SK-N-SH treated with all-trans-retinoic acid at 6 μM for 48 hours (cell line): ENCODE results near the gene FAN1.

Source experiments
- ATAC-seq: fragments of 200-7000 bp; cut with Tn5 transposase; 3 replicates; pipeline ENCODE4 v1.9.1; 2020; ENCODE audit warnings: mild to moderate bottlenecking, moderate library complexity
- ARNTL ChIP-seq: fragments of 450-650 bp; formaldehyde crosslinking; IDR thresholded peaks from 2 replicates; pipeline ENCODE4 v1.5.0; 2020; ENCODE audit warnings: low read depth, mild to moderate bottlenecking, moderate library complexity, borderline replicate concordance
- BACH2 ChIP-seq: fragments of 250-450 bp; sonication (Bioruptor Pico); IDR thresholded peaks from 2 replicates; pipeline ENCODE4 v1.9.0; 2021; ENCODE audit warnings: mild to moderate bottlenecking, borderline replicate concordance
- CREB5 ChIP-seq: fragments of 250-450 bp; sonication (Bioruptor Pico); IDR thresholded peaks from 2 replicates; pipeline ENCODE4 v1.5.1; 2020; ENCODE audit warnings: low read depth, mild to moderate bottlenecking, moderate library complexity
- CSDC2 ChIP-seq: fragments of 250-450 bp; sonication (Bioruptor Pico); IDR thresholded peaks from 2 replicates; pipeline ENCODE4 v1.5.0; 2020; ENCODE audit warnings: mild to moderate bottlenecking, moderate library complexity
- CSRNP3 ChIP-seq: fragments of 250-450 bp; sonication (Bioruptor Pico); IDR thresholded peaks from 2 replicates; pipeline ENCODE4 v1.5.1; 2021; ENCODE audit warnings: mild to moderate bottlenecking, moderate library complexity
- ESRRG ChIP-seq: fragments of 250-450 bp; sonication (Bioruptor Pico); IDR thresholded peaks from 2 replicates; pipeline ENCODE4 v1.6.1; 2021; ENCODE audit warnings: mild to moderate bottlenecking
- GLIS3 ChIP-seq: fragments of 250-450 bp; sonication (Bioruptor Pico); IDR thresholded peaks from 2 replicates; pipeline ENCODE4 v1.5.0; 2020; ENCODE audit warnings: mild to moderate bottlenecking, moderate library complexity
- ISL1 ChIP-seq: fragments of 250-450 bp; sonication (Bioruptor Pico); IDR thresholded peaks from 2 replicates; pipeline ENCODE4 v2.1.2; 2022; ENCODE audit warnings: mild to moderate bottlenecking, moderate library complexity
- OSR1 ChIP-seq: fragments of 250-450 bp; sonication (Bioruptor Pico); IDR thresholded peaks from 2 replicates; pipeline ENCODE4 v1.8.0; 2022; ENCODE audit warnings: moderate library complexity, mild to moderate bottlenecking, inconsistent platforms
- PATZ1 ChIP-seq: fragments of 250-450 bp; sonication (Bioruptor Pico); IDR thresholded peaks from 2 replicates; pipeline ENCODE4 v1.8.0; 2020; ENCODE audit warnings: mild to moderate bottlenecking, moderate library complexity, borderline replicate concordance
- POU6F1 ChIP-seq: fragments of 250-450 bp; sonication (Bioruptor Pico); IDR thresholded peaks from 2 replicates; pipeline ENCODE4 v1.8.0; 2021; ENCODE audit warnings: low read depth, mild to moderate bottlenecking, moderate library complexity, borderline replicate concordance
- PPARA ChIP-seq: fragments of 250-450 bp; sonication (Bioruptor Pico); IDR thresholded peaks from 2 replicates; pipeline ENCODE4 v1.5.0; 2020; ENCODE audit warnings: mild to moderate bottlenecking, borderline replicate concordance
- RARB ChIP-seq: fragments of 250-450 bp; sonication (Bioruptor Pico); IDR thresholded peaks from 2 replicates; pipeline ENCODE4 v1.8.0; 2021; ENCODE audit warnings: mild to moderate bottlenecking, moderate library complexity
- SNAI2 ChIP-seq: fragments of 250-450 bp; sonication (Bioruptor Pico); IDR thresholded peaks from 2 replicates; pipeline ENCODE4 v1.5.0; 2020; ENCODE audit warnings: mild to moderate bottlenecking, moderate library complexity
- TCF4 ChIP-seq: fragments of 250-450 bp; sonication (Bioruptor Pico); IDR thresholded peaks from 2 replicates; pipeline ENCODE4 v1.8.0; 2021; ENCODE audit warnings: mild to moderate bottlenecking, moderate library complexity, borderline replicate concordance
- TSHZ2 ChIP-seq: fragments of 250-450 bp; sonication (Bioruptor Pico); IDR thresholded peaks from 2 replicates; pipeline ENCODE4 v1.5.0; 2020; ENCODE audit warnings: mild to moderate bottlenecking, moderate library complexity
- ZFP30 ChIP-seq: fragments of 450-650 bp; formaldehyde crosslinking; IDR thresholded peaks from 2 replicates; pipeline ENCODE4 v1.5.0; 2022; ENCODE audit warnings: mild to moderate bottlenecking, moderate library complexity
- ZNF565 ChIP-seq: fragments of 450-650 bp; formaldehyde crosslinking; conservative IDR thresholded peaks from 2 replicates; pipeline ENCODE4 v1.5.0; 2020; ENCODE audit warnings: low read depth, mild to moderate bottlenecking, moderate library complexity
- ZNF70 ChIP-seq: fragments of 450-650 bp; formaldehyde crosslinking; IDR thresholded peaks from 2 replicates; pipeline ENCODE4 v1.5.0; 2020; ENCODE audit warnings: mild to moderate bottlenecking, moderate library complexity
- ZNF8 ChIP-seq: fragments of 450-650 bp; formaldehyde crosslinking; IDR thresholded peaks from 2 replicates; pipeline ENCODE4 v1.5.0; 2020; ENCODE audit warnings: mild to moderate bottlenecking, moderate library complexity

FAN1 gene

GRCh38 chr15:30889196-30889595 lies 14.5 kb upstream of the FAN1 start:
- ATAC-seq = no peak
- no peak for TF ChIP-seq CSDC2 (CRISPR knock-in tag)
- TF ChIP-seq ESRRG = no peak
- no peak for TF ChIP-seq PPARA (CRISPR knock-in tag)
- TF ChIP-seq ZFP30 (CRISPR knock-in tag) = no peak
- no peak for TF ChIP-seq ISL1
- TF ChIP-seq OSR1 = no peak
- TF ChIP-seq SNAI2 (CRISPR knock-in tag) = no peak
- TF ChIP-seq ZNF565 (CRISPR knock-in tag) = no peak
- no peak for TF ChIP-seq POU6F1
- no peak for TF ChIP-seq CREB5 (CRISPR knock-in tag)
- TF ChIP-seq TCF4 = no peak
- TF ChIP-seq, all 23 proteins: peak for 0

- TF ChIP-seq CSDC2 (CRISPR knock-in tag) (no peak), POU6F1 (no peak), GLIS3 (no peak), CREB5 (CRISPR knock-in tag) (no peak), ESRRG (no peak)
- no peak for ATAC-seq
Observed at GRCh38 chr15:30895461-30896210, 8.1 kb upstream of the FAN1 start.

- TF ChIP-seq RARB = no peak
- TF ChIP-seq GLIS3 = no peak
- TF ChIP-seq BACH2 = no peak
- TF ChIP-seq ZNF8 (CRISPR knock-in tag) = no peak
- no peak for TF ChIP-seq ESRRG
- TF ChIP-seq OSR1 = no peak
- no peak for TF ChIP-seq TSHZ2
- TF ChIP-seq CSRNP3 = no peak
- no peak for TF ChIP-seq PPARA (CRISPR knock-in tag)
- TF ChIP-seq ZNF70 (CRISPR knock-in tag) = no peak
- TF ChIP-seq ARNTL (CRISPR knock-in tag) = no peak
- no peak for TF ChIP-seq ISL1
- TF ChIP-seq CSDC2 (CRISPR knock-in tag) = no peak
- no peak for TF ChIP-seq ZNF565 (CRISPR knock-in tag)
- TF ChIP-seq CREB5 (CRISPR knock-in tag) = no peak
- no peak for TF ChIP-seq ZFP30 (CRISPR knock-in tag)
- no peak for TF ChIP-seq PATZ1 (CRISPR knock-in tag)
- ATAC-seq = no peak
Observed at GRCh38 chr15:30896211-30896606, 7.5 kb upstream of the FAN1 start.
